ENCODE measurements around the gene MXD3.

The MXD3 gene

GRCh38 chr5:177354256-177354655 lies 42.6 kb upstream of the MXD3 start:
- TF ChIP-seq POLR2A (IDR thresholded peaks at IDR 0.05; ENCODE audit: extremely low read depth, insufficient read length) = no peak
- TF ChIP-seq MYC (IDR thresholded peaks at IDR 0.05; ENCODE audit: low read depth, low read length) = no peak
- TF ChIP-seq, protein P1, sequence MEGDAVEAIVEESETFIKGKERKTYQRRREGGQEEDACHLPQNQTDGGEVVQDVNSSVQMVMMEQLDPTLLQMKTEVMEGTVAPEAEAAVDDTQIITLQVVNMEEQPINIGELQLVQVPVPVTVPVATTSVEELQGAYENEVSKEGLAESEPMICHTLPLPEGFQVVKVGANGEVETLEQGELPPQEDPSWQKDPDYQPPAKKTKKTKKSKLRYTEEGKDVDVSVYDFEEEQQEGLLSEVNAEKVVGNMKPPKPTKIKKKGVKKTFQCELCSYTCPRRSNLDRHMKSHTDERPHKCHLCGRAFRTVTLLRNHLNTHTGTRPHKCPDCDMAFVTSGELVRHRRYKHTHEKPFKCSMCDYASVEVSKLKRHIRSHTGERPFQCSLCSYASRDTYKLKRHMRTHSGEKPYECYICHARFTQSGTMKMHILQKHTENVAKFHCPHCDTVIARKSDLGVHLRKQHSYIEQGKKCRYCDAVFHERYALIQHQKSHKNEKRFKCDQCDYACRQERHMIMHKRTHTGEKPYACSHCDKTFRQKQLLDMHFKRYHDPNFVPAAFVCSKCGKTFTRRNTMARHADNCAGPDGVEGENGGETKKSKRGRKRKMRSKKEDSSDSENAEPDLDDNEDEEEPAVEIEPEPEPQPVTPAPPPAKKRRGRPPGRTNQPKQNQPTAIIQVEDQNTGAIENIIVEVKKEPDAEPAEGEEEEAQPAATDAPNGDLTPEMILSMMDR (IDR thresholded peaks at IDR 0.05; ENCODE audit: low read depth, low read length) = no peak
- no peak for DNase-seq (ENCODE audit: low read depth)
- no peak overlapping the region for H3K4me3 ChIP-seq (ENCODE audit: low read depth, low read length)

- no peak for DNase-seq (ENCODE audit: low read depth)
- H3K4me3 ChIP-seq (ENCODE audit: low read depth, low read length) = no peak overlapping the region
- TF ChIP-seq, protein P2, sequence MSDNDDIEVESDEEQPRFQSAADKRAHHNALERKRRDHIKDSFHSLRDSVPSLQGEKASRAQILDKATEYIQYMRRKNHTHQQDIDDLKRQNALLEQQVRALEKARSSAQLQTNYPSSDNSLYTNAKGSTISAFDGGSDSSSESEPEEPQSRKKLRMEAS (IDR thresholded peaks at IDR 0.05; ENCODE audit: low read depth, low read length) = no peak
- TF ChIP-seq, protein P1 (IDR thresholded peaks at IDR 0.05; ENCODE audit: low read depth, low read length) = no peak
- TF ChIP-seq MYC (IDR thresholded peaks at IDR 0.05; ENCODE audit: low read depth, low read length) = no peak
- TF ChIP-seq POLR2A (IDR thresholded peaks at IDR 0.05; ENCODE audit: extremely low read depth, insufficient read length) = no peak
Measured at GRCh38 chr5:177353093-177353492, 41.4 kb upstream of the MXD3 start.

GRCh38 chr5:177351392-177352329 lies 40.0 kb upstream of the MXD3 start, which contains the start of gene LMAN2:
LMAN2 (minus strand) TSS chr5:177351668; CDS start chr5:177351647, 21 bp downstream.
- peak; percentile 96 for DNase-seq (ENCODE audit: low read depth)
- TF ChIP-seq, protein P1 (IDR thresholded peaks at IDR 0.05; ENCODE audit: low read depth, low read length) = no peak
- TF ChIP-seq POLR2A (IDR thresholded peaks at IDR 0.05; ENCODE audit: extremely low read depth, insufficient read length) (peak; percentile 77), MYC (IDR thresholded peaks at IDR 0.05; ENCODE audit: low read depth, low read length) (no peak)
- TF ChIP-seq, protein P2 (IDR thresholded peaks at IDR 0.05; ENCODE audit: low read depth, low read length) = peak; percentile 6; the same call in 1 of the 2 replicates
- H3K4me3 ChIP-seq (ENCODE audit: low read depth, low read length) = peak within 1 kb of the TSS; percentile 100

GRCh38 chr5:177350776-177351391 lies 39.2 kb upstream of the MXD3 start:
- peak overlapping the region; percentile 100 for H3K4me3 ChIP-seq (ENCODE audit: low read depth, low read length)
- TF ChIP-seq MYC (IDR thresholded peaks at IDR 0.05; ENCODE audit: low read depth, low read length) = no peak
- TF ChIP-seq, protein P2 (IDR thresholded peaks at IDR 0.05; ENCODE audit: low read depth, low read length) = 0 out of 2 replicates have a peak, but pooled peaks have one; percentile 22
- no peak for DNase-seq (ENCODE audit: low read depth)

GRCh38 chr5:177349762-177350161 lies 38.1 kb upstream of the MXD3 start:
- TF ChIP-seq, protein P2 (IDR thresholded peaks at IDR 0.05; ENCODE audit: low read depth, low read length) = no peak
- TF ChIP-seq POLR2A (IDR thresholded peaks at IDR 0.05; ENCODE audit: extremely low read depth, insufficient read length) (no peak), MYC (IDR thresholded peaks at IDR 0.05; ENCODE audit: low read depth, low read length) (no peak)
- TF ChIP-seq, protein P1 (IDR thresholded peaks at IDR 0.05; ENCODE audit: low read depth, low read length) = no peak
- DNase-seq (ENCODE audit: low read depth) = no peak
- peak overlapping the region; percentile 100 for H3K4me3 ChIP-seq (ENCODE audit: low read depth, low read length)

GRCh38 chr5:177349362-177349647 lies 37.6 kb upstream of the MXD3 start:
- peak overlapping the region; percentile 19 for H3K4me3 ChIP-seq (ENCODE audit: low read depth, low read length)
- TF ChIP-seq, protein P1 (IDR thresholded peaks at IDR 0.05; ENCODE audit: low read depth, low read length) = no peak
- TF ChIP-seq, protein P2 (IDR thresholded peaks at IDR 0.05; ENCODE audit: low read depth, low read length) = no peak
- no peak for TF ChIP-seq MYC (IDR thresholded peaks at IDR 0.05; ENCODE audit: low read depth, low read length)
- TF ChIP-seq POLR2A (IDR thresholded peaks at IDR 0.05; ENCODE audit: extremely low read depth, insufficient read length) = no peak
- DNase-seq (ENCODE audit: low read depth) = no peak
